GM12891 (cell line): ENCODE measurements around the gene A1CF.

Experiments used
- DNase-seq: peaks from one replicate; pipeline ENCODE4 v3.0.0; 2011; ENCODE audit warnings: low spot score; ENCODE audit not compliant: insufficient read length
- FAIRE-seq: peaks from 2 replicates; lab custom pipeline; 2011; peaks lifted over from hg19 to GRCh38; lab: Jason Lieb, UNC
- PAX5 ChIP-seq: IDR thresholded peaks from 2 replicates; pipeline ENCODE4 v1.6.1; 2011; ENCODE audit warnings: low read length, moderate library complexity, mild to moderate bottlenecking; ENCODE audit not compliant: insufficient read depth, severe bottlenecking
- POLR2A ChIP-seq: IDR thresholded peaks from 2 replicates; pipeline ENCODE4 v1.6.1; 2011; ENCODE audit warnings: low read depth, low read length, control low read depth
- POLR2AphosphoS5 ChIP-seq: IDR thresholded peaks from 2 replicates; pipeline ENCODE4 v1.6.1; 2011; ENCODE audit warnings: low read depth, low read length, control low read depth
- POU2F2 ChIP-seq: IDR thresholded peaks from 2 replicates; pipeline ENCODE4 v1.6.1; 2011; ENCODE audit warnings: low read depth, mild to moderate bottlenecking, control low read depth, low read length, moderate library complexity
- SPI1 ChIP-seq: IDR thresholded peaks from 2 replicates; pipeline ENCODE4 v1.6.1; 2011; ENCODE audit warnings: low read depth, low read length, control low read depth
- TAF1 ChIP-seq: IDR thresholded peaks from 2 replicates; pipeline ENCODE4 v1.6.1; 2011; ENCODE audit warnings: low read depth, low read length, control low read depth

The A1CF gene

GRCh38 chr10:50876429-50876828 is 9.0 kb downstream of the A1CF start:
- TF ChIP-seq POLR2A: no peak
- TF ChIP-seq TAF1: no peak
- no peak for TF ChIP-seq SPI1
- no peak for TF ChIP-seq POU2F2
- TF ChIP-seq POLR2AphosphoS5: no peak
- TF ChIP-seq PAX5: no peak
- no peak for DNase-seq
- FAIRE-seq: no peak

- TF ChIP-seq PAX5 (no peak), POLR2AphosphoS5 (no peak), SPI1 (no peak), TAF1 (no peak), POU2F2 (no peak), POLR2A (no peak)
- DNase-seq (no peak), FAIRE-seq (no peak)
Observed at GRCh38 chr10:50874723-50875122, 10.7 kb downstream of the A1CF start.

GRCh38 chr10:50866317-50866716 is 19.1 kb downstream of the A1CF start:
- FAIRE-seq: no peak
- no peak for DNase-seq
- TF ChIP-seq TAF1: no peak
- no peak for TF ChIP-seq POLR2AphosphoS5
- no peak for TF ChIP-seq POU2F2
- TF ChIP-seq POLR2A: no peak
- TF ChIP-seq SPI1: no peak
- TF ChIP-seq PAX5: no peak

- FAIRE-seq: no peak
Observed at GRCh38 chr10:50862719-50863118, 22.7 kb downstream of the A1CF start.

GRCh38 chr10:50861370-50861769 is 24.1 kb downstream of the A1CF start:
- no peak for FAIRE-seq
- TF ChIP-seq TAF1 (no peak), SPI1 (no peak), POLR2AphosphoS5 (no peak), POLR2A (no peak), PAX5 (no peak), POU2F2 (no peak)
- DNase-seq: no peak

More at GRCh38 chr10:50862719-50863118, 22.7 kb downstream of the A1CF start:
- DNase-seq: no peak
- no peak for TF ChIP-seq PAX5
- no peak for TF ChIP-seq SPI1
- TF ChIP-seq POU2F2: no peak
- TF ChIP-seq POLR2AphosphoS5: no peak
- no peak for TF ChIP-seq TAF1
- TF ChIP-seq POLR2A: no peak

GRCh38 chr10:50857579-50857978 is 27.8 kb downstream of the A1CF start:
- FAIRE-seq (no peak), DNase-seq (no peak)
- TF ChIP-seq TAF1: no peak
- no peak for TF ChIP-seq POLR2A
- TF ChIP-seq PAX5: no peak
- no peak for TF ChIP-seq POLR2AphosphoS5
- no peak for TF ChIP-seq SPI1
- no peak for TF ChIP-seq POU2F2

- DNase-seq (no peak), FAIRE-seq (no peak)
- TF ChIP-seq POLR2AphosphoS5 (no peak), PAX5 (no peak), SPI1 (no peak), TAF1 (no peak), POLR2A (no peak), POU2F2 (no peak)
Observed at GRCh38 chr10:50855461-50855860, 30.0 kb downstream of the A1CF start.

- DNase-seq: no peak
- TF ChIP-seq POU2F2: no peak
- no peak for TF ChIP-seq POLR2A
- TF ChIP-seq TAF1: no peak
- no peak for TF ChIP-seq SPI1
- TF ChIP-seq PAX5: no peak
- no peak for TF ChIP-seq POLR2AphosphoS5
- FAIRE-seq: no peak
Observed at GRCh38 chr10:50855015-50855414, 30.4 kb downstream of the A1CF start.

GRCh38 chr10:50853557-50853956 is 31.9 kb downstream of the A1CF start:
- FAIRE-seq (no peak), DNase-seq (no peak)
- TF ChIP-seq POLR2AphosphoS5 (no peak), POLR2A (no peak), POU2F2 (no peak), PAX5 (no peak), TAF1 (no peak), SPI1 (no peak)
